GM19455 (cell line): ENCODE results near the gene GDF2.

ENCODE experiments used
- ATAC-seq: cut with Tn5 transposase; IDR thresholded peaks from one replicate; pipeline ENCODE4 v1.9.1; 2021; ENCODE audit not compliant: unreplicated experiment

Gene GDF2

DNA sequence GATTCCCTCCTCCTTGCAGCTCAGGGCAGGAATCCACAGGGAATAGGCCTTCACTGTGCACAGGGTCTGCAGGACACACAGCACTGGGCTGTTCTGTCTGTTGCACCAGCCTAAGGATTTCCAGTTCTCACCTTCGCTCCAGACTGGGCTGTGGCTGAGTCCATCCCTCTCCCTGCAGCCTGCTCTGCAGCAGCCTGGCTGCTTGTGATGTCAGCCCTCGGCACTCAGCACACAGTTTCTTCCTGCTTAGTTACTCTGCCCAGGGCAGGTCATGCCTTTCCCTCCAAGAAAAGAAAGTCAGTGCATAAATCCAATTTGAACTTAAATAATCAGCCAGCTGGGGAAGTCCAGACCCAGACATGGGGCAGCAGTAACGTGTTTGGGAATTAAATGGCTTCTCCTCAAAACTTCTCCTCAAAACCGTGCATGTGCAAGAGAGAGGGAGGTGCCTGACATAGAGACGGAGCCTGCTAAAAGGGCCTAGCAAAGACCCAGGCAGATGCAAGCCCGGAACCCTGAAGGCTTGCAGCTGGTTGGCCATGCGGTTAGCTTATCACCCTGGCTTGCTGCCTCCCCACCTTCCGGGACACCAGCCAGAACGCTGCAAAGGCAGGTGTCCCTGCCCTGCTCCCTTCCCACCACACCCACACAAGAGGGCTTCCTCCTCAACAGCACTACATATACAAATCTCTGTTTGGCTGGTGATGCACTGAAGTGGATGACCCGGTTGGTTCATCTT lies 10.9 kb upstream of the GDF2 start:
- no peak for ATAC-seq

DNA sequence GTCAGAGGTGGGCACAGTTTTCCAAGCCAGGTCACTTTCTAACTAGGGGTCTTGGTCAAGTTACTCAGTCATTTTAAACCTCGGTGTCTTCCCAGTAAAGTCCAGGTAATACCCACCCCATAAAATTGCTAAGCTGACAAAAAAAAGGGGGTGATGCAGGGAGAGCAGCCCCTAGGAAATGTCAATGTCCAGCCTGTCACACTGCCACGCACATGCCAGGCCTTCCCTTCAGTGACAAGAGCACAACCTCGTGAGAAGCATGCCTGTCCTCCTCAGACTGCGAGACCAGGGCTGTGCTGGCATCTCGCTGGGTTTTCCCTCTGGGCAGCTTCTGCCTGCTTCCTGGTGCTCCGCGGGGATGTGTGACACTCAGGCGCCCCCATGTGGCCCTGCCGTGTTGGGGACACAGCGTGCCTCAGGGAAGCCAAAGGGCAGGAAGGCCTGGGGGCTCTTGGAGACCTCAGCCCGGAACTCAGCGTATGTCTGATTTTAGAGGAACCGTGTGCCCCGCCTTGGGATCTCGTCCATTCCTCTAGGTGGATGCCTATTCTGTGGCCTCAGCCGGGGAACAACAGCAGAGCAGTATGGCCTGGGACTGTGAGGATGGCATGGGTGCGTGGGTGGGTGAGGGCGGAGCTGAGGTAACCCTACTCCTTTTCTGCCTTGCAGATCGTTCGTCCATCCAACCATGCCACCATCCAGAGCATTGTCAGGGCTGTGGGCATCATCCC lies 10.2 kb upstream of the GDF2 start:
- no peak for ATAC-seq

DNA sequence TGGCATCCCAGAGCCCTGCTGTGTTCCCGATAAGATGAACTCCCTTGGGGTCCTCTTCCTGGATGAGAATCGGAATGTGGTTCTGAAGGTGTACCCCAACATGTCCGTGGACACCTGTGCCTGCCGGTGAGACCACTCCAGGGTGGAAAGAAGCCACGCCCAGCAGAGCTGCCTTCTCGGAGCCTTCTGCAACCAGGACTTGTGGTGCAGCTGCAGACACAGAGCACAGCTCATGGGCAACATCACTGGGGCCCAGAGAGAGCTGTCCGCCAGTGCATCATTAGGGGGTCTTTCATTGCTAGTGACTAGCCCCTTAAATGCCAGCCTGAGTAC lies 9.6 kb upstream of the GDF2 start:
- ATAC-seq: no peak

DNA sequence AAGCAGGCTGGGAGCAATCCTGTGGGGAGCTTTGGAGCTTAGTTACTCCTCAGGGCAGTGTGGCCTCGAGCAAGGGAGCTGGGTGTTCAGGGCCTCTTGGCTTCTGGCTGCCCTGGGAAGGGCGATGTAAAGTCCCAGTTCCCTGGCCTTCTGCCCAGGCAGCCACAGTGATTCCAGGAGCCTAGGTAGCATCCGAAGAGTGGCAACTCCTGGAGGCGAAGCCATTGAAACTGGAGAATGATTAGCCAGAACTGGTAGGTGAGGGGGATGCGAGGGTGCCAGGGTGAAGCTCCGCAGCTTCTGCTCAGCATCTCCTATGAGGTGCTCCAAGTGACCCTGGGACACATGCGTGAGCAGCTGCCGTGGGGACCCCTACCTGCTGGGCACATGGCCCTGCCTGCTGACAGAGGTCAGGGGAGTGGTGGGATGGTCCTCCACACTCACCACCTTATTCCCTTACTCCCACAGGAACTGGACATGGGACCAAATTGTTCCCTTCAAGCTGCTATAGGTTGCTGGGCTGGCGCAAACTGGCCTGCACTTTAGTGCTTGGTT lies 7.8 kb upstream of the GDF2 start:
- ATAC-seq: no peak

DNA sequence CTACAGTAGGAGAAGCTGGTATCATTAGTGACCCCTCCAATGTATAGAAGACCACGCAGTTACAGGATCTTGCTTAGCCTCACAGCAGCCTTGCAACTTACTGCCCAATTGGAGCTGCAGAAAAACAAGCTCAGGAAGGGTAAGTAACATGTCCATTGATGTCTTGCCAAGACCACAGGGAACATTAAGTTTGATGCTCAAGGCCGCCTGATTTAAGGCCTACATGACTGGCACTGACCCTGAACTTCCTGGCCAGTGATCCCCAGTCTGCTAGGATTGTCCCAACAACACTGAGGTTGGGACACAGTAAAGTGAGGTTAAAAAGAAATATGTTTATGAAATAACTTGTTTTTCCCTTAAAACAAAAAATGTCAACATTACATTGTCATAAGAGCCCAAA lies 6.8 kb upstream of the GDF2 start:
- ATAC-seq: no peak

- no peak for ATAC-seq
Observed at GRCh38 chr10:47316131-47316530, 6.1 kb upstream of the GDF2 start.

- ATAC-seq: no peak
Observed at GRCh38 chr10:47317251-47317650, 5.0 kb upstream of the GDF2 start.

GRCh38 chr10:47318706-47319105 lies 3.5 kb upstream of the GDF2 start:
- no peak for ATAC-seq

- no peak for ATAC-seq
Observed at GRCh38 chr10:47319784-47320183, 2.5 kb upstream of the GDF2 start.

GRCh38 chr10:47320812-47321211 lies 1.4 kb upstream of the GDF2 start:
- no peak for ATAC-seq

GRCh38 chr10:47321521-47322195 lies 596 bp upstream of the GDF2 start:
- no peak for ATAC-seq

- no peak for ATAC-seq
Observed at GRCh38 chr10:47323087-47323486, 833 bp downstream of the GDF2 start.

GRCh38 chr10:47323636-47324296 lies 1.5 kb downstream of the GDF2 start:
- ATAC-seq: no peak

- ATAC-seq: no peak
Observed at GRCh38 chr10:47325303-47326291, 3.3 kb downstream of the GDF2 start.

DNA sequence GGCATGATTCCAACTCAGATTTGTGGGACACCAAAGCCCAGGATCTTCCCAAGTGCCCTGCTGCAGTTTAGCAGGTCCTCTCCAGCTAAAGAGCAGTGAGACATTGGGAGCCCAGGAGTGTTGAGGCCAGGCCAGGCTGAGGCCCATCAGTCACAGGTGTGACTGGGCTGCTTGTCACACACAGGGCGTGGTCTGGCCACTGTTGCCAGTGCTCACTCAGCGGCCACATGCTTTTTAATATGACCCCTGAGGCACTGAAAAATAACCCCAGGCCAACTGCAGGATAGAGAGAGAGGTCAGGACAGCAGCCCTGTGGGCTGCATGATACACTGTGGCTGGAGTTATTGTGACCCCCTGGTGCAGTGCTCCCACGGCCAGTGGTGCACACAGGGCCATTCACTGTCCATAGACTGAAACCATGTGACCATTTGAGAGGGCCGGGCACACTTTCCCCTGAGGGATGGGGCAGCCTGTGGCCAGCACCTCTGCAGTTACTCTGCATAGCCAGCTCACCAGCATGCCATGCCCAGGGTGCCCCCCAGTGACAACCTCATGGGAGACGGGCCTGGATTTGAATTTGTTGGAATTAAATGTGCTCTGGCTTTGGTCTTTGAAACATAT lies 4.2 kb downstream of the GDF2 start:
- no peak for ATAC-seq

DNA sequence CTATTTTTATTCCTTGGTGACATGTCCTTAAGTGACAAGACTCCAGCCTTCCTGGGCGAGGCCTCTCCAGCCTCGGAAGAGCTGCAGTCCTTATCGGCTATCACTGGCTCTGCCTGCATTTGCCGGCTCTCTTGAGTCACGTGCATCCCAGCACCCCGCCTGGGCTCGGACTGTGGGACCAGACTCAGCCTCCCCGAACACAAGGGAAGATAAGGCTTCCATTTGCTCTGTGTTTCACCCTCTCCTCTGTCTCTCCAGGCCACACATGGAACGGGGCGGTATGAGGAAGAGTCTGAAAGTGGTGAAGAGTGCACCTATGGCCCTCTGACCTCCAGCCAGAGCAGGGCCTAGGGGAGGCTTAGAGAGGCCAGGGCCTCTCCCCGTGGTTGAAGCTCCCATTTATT lies 4.7 kb downstream of the GDF2 start:
- no peak for ATAC-seq

GRCh38 chr10:47329855-47330254 lies 7.6 kb downstream of the GDF2 start:
- ATAC-seq: no peak

DNA sequence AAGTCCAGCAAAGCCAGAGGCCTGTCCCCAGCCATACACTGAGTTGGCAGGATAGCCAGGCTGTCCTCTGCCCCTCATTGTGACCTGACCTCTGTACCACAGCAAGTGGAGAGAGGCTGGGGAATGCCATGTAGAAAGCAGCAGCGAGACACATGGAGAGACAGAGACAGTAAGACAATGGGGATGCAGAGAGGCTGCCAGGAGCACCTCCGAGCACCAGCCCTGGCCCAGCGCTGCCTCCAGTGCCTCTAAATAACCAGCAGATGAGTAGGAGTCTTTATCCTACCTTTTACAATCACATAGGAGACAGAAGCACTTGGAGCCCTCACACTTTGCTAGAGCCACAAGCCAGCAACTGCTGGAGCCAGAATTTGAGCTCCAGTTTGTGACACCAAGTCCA lies 8.1 kb downstream of the GDF2 start:
- ATAC-seq: no peak

DNA sequence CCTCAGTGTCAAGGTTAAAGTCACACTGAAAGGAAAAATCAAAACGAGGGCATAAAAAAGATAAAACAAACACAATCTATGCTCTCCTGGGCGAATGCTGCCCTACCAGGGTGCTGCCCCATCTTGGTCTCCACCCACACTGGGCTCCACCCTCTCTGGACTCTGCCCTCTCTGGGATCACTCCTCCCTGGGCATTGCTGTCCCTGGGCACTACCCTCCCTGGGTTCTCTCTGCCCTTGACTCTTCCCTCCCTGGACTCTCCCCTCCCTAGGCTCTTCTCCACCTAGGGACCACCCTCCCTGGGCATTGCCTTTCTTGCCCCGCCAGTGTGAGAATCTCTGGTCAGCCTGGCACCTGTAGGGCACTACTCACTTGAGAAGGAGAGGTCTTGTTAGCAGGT lies 8.6 kb downstream of the GDF2 start:
- ATAC-seq: no peak

- ATAC-seq: no peak
Observed at GRCh38 chr10:47331491-47331890, 9.2 kb downstream of the GDF2 start.
